ENCODE measurements around the gene SNTB2. TPM values are rescaled to one million over a fixed set of nuclear protein-coding genes. Genes with fewer than 3 reads are reported as not detected.

Gene SNTB2
- total and polyA plus RNA-seq, 2 donors (not counting 3 experiments of a cell fraction or from before 2014, with no cell fraction given) = 24.9 to 73.7 TPM

DNA sequence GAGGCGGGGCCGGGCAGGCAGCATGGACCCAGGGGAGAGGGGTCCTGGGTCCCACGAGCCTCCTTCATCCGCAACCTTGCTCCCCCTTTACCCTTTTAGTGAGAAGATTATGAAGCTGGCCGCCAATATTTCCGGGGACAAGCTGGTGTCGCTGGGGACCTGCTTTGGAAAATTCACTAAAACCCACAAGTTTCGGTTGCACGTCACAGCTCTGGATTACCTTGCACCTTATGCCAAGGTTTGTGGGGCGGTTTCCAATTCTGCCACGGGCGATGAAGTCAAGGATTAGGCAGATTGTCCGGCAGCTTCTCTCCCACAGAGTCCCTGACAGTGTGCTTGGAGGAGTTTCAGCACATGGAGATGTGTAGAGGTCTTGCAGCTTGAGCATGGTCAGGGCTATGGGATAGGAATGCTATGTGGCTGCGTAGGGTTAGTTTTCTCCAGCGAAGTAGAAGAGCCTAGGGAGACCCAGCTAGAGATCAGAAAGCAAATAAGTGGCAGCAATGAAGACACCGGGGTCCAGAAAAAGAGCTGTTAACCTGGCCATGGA lies 153.2 kb downstream of the SNTB2 start:
- no peak for DNase-seq (ENCODE audit: low read depth, low spot score)
- H3K4me3 ChIP-seq (replicated peaks in 1 of 3; ENCODE audit: insufficient read depth in 1 of 3, low read depth in 1 of 3, low read length in 3 of 3) = peak overlapping the region; percentile 55 to 81 (median 75)
- TF ChIP-seq POLR2A (IDR thresholded peaks at IDR 0.05; ENCODE audit: low read depth, low read length) = no peak
- TF ChIP-seq, protein P1, sequence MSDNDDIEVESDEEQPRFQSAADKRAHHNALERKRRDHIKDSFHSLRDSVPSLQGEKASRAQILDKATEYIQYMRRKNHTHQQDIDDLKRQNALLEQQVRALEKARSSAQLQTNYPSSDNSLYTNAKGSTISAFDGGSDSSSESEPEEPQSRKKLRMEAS (IDR thresholded peaks at IDR 0.05; ENCODE audit: insufficient read depth, insufficient read length) = no peak
- TF ChIP-seq MYC (IDR thresholded peaks at IDR 0.05; ENCODE audit: low read depth, low read length) = no peak
- TF ChIP-seq FOS (IDR thresholded peaks at IDR 0.05; ENCODE audit: borderline replicate concordance, insufficient read depth, low read length) = no peak
- TF ChIP-seq, protein P2, sequence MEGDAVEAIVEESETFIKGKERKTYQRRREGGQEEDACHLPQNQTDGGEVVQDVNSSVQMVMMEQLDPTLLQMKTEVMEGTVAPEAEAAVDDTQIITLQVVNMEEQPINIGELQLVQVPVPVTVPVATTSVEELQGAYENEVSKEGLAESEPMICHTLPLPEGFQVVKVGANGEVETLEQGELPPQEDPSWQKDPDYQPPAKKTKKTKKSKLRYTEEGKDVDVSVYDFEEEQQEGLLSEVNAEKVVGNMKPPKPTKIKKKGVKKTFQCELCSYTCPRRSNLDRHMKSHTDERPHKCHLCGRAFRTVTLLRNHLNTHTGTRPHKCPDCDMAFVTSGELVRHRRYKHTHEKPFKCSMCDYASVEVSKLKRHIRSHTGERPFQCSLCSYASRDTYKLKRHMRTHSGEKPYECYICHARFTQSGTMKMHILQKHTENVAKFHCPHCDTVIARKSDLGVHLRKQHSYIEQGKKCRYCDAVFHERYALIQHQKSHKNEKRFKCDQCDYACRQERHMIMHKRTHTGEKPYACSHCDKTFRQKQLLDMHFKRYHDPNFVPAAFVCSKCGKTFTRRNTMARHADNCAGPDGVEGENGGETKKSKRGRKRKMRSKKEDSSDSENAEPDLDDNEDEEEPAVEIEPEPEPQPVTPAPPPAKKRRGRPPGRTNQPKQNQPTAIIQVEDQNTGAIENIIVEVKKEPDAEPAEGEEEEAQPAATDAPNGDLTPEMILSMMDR (IDR thresholded peaks at IDR 0.05; ENCODE audit: extremely low read depth in 1 of 2, insufficient read depth in 1 of 2, low read depth in 1 of 2, low read length in 2 of 2) = no peak
- TF ChIP-seq EZH2 (IDR thresholded peaks at IDR 0.05; ENCODE audit: borderline replicate concordance, low read depth, low read length, severe bottlenecking) = no peak
- TF ChIP-seq POLR2AphosphoS5 (IDR thresholded peaks at IDR 0.05; ENCODE audit: insufficient read depth, low read depth, low read length) = no peak
- no peak for TF ChIP-seq JUN (IDR thresholded peaks at IDR 0.05; ENCODE audit: borderline replicate concordance, insufficient read depth, insufficient read length, low read depth)
- TF ChIP-seq GATA2 (IDR thresholded peaks at IDR 0.05; ENCODE audit: insufficient read depth, insufficient read length, low read depth, low read length) = no peak
- H3K27me3 ChIP-seq (ENCODE audit: control insufficient read depth in 2 of 2, insufficient read depth in 2 of 2, low read length in 2 of 2) = no peaks in the 10 kb centered on the region
- H2AFZ ChIP-seq (ENCODE audit: low read depth, low read length) = peak overlapping the region; percentile 75
- ChIA-PET CTCF (interaction anchor here (1.0 to 1.2 kb wide), 2 partner anchors 41 to 414 kb away, joined by 5 read pairs; partner anchors contain the start of gene NOB1), POLR2A (interaction anchor here (1.0 kb wide), 1 partner anchor 12 kb away, joined by 3 read pairs; no protein-coding TSS in a partner anchor)
- H3K9me1 ChIP-seq (replicated peaks; ENCODE audit: control insufficient read depth, extremely low read depth, insufficient read depth, low read length) = no peaks in the 10 kb centered on the region
- H3K9ac ChIP-seq (replicated peaks; ENCODE audit: extremely low read depth, insufficient read depth, low read length) = peak overlapping the region; percentile 90
- peaks cover 29% of the 10 kb centered on the region for H3K79me2 ChIP-seq (ENCODE audit: control insufficient read depth, insufficient read depth, low read length)
- peak overlapping the region; percentile 86 for H3K27ac ChIP-seq (ENCODE audit: insufficient read depth, low read depth, low read length)
- dilution Hi-C loops (cut with MboI; ENCODE audit: extremely low pct_ligation_motif_present, low sequenced_read_pairs) = no loop called here
- TSS peak; percentile 46 for BruUV-seq (replicated peaks)
- intact Hi-C loops (cut with micrococcal nuclease) = no loop called here
- no peaks in the 10 kb centered on the region for H4K20me1 ChIP-seq (replicated peaks; ENCODE audit: control insufficient read depth, extremely low read depth, insufficient read depth, low read length)
- H3K9me3 ChIP-seq (replicated peaks; ENCODE audit: control insufficient read depth, insufficient read depth, low read length) = no peaks in the 10 kb centered on the region
- peak overlapping the region; percentile 87 for H3K4me2 ChIP-seq (ENCODE audit: insufficient read depth, low read length)
- H3K36me3 ChIP-seq (ENCODE audit: control insufficient read depth in 2 of 2, extremely low read depth in 1 of 2, insufficient read depth in 2 of 2, low read length in 2 of 2) = peaks cover 5 to 16% of the 10 kb centered on the region in 2 experiments
- H3K4me1 ChIP-seq (ENCODE audit: control insufficient read depth, extremely low read depth, insufficient read depth, low read length) = peaks cover 16% of the 10 kb centered on the region
- FAIRE-seq = no peak

Measured in endothelial cell of umbilical vein (primary cell).